Tibial nerve (tissue), 4 donors: ENCODE data around the gene NDUFV1.

Experiments
- CTCF ChIP-seq, 5 experiments: fragments of 200-600 bp in 3 of 5; fragments of 450-650 bp in 2 of 5; sonication (generic) in 3 of 5; IDR thresholded peaks; one replicate each; pipeline ENCODE4 v1.5.1; 2016 to 2019; ENCODE audit warnings: antibody characterized with exemption in 5 of 5, mild to moderate bottlenecking in 3 of 5, moderate library complexity in 2 of 5
- EP300 ChIP-seq, 2 donors: sonication (generic); formaldehyde crosslinking; IDR thresholded peaks; one replicate each; pipeline ENCODE4 v1.6.1; 2017; ENCODE audit warnings: antibody characterized with exemption in 2 of 2, mild to moderate bottlenecking in 1 of 2
- POLR2A ChIP-seq, 2 donors: fragments of 450-650 bp; IDR thresholded peaks; one replicate each; pipeline ENCODE4 v1.6.1; 2017; ENCODE audit warnings: antibody characterized with exemption in 2 of 2, mild to moderate bottlenecking in 2 of 2, moderate library complexity in 2 of 2

GRCh38 chr11:67593565-67593905, 13.2 kb upstream of the NDUFV1 start:
- TF ChIP-seq CTCF (IDR thresholded peaks at IDR 0.05) = no peak
- no peak for TF ChIP-seq POLR2A (IDR thresholded peaks at IDR 0.05)
- TF ChIP-seq EP300 (IDR thresholded peaks at IDR 0.05) = no peak
